Loucy (cell line): ENCODE measurements around the gene MEGF10.

Source experiments
- EZH2phosphoT487 ChIP-seq: fragments of 200-600 bp; IDR thresholded peaks from 2 replicates; pipeline ENCODE4 v1.6.1; 2018; ENCODE audit warnings: antibody characterized with exemption, mild to moderate bottlenecking, moderate library complexity, borderline replicate concordance
- TF ChIP-seq, protein P1 (sequence below): fragments of 200-600 bp; sonication (generic); conservative IDR thresholded peaks from 2 replicates; pipeline ENCODE4 v1.5.1; 2014; ENCODE audit warnings: mild to moderate bottlenecking, antibody characterized with exemption, low read length

DNA sequence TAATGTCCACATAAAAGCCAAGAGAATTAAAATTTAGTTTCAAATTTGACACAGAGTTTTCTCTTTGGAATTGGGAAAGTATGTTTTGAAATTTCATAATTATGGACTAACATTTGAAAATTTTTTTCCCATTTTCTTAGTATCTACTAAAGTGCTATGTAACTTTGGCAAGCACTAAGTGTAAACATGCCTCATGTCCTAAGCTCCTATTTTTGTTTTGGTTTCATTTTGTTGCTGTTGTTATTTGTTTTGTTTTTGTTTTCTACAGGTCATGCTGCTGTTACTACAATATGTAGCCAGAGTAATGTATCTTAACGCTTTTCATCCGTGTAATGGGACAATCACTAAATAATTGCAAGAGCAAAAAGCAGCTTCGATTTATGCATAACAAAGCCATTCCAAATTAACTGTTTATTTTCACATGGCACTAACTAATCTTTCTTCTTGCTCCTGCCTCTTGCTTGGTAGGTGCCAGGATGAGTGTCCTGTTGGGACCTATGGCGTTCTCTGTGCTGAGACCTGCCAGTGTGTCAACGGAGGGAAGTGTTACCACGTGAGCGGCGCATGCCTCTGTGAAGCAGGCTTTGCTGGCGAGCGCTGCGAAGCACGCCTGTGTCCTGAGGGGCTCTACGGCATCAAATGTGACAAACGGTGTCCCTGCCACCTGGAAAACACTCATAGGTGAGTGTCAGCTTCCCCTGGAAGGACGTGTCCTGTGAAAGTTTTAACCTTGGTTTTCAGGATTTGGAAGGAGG is 119.5 kb downstream of the MEGF10 start:
- TF ChIP-seq, protein P1, sequence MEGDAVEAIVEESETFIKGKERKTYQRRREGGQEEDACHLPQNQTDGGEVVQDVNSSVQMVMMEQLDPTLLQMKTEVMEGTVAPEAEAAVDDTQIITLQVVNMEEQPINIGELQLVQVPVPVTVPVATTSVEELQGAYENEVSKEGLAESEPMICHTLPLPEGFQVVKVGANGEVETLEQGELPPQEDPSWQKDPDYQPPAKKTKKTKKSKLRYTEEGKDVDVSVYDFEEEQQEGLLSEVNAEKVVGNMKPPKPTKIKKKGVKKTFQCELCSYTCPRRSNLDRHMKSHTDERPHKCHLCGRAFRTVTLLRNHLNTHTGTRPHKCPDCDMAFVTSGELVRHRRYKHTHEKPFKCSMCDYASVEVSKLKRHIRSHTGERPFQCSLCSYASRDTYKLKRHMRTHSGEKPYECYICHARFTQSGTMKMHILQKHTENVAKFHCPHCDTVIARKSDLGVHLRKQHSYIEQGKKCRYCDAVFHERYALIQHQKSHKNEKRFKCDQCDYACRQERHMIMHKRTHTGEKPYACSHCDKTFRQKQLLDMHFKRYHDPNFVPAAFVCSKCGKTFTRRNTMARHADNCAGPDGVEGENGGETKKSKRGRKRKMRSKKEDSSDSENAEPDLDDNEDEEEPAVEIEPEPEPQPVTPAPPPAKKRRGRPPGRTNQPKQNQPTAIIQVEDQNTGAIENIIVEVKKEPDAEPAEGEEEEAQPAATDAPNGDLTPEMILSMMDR: no peak
- TF ChIP-seq EZH2phosphoT487: no peak
